HG03378 (cell line): Measurements from ENCODE around the gene AMOT.

Source experiments
- ATAC-seq: cut with Tn5 transposase; IDR thresholded peaks from one replicate; pipeline ENCODE4 v1.9.1; 2021; ENCODE audit warnings: mild to moderate bottlenecking, moderate library complexity; ENCODE audit not compliant: unreplicated experiment

The AMOT gene

GRCh38 chrX:112839856-112840255, 775 bp downstream of the AMOT start:
- ATAC-seq: no peak

GRCh38 chrX:112837531-112837930, 3.1 kb downstream of the AMOT start:
- no peak for ATAC-seq

- no peak for ATAC-seq
These were observed 5.6 kb downstream of the AMOT start for GRCh38 chrX:112835019-112835418.

- no peak for ATAC-seq
These were observed 6.4 kb downstream of the AMOT start for GRCh38 chrX:112834031-112834845.

GRCh38 chrX:112832481-112833095, 8.0 kb downstream of the AMOT start:
- no peak for ATAC-seq

GRCh38 chrX:112830540-112830939, 10.1 kb downstream of the AMOT start:
- no peak for ATAC-seq

GRCh38 chrX:112827292-112827903, 13.2 kb downstream of the AMOT start:
- no peak for ATAC-seq

GRCh38 chrX:112826023-112826422, 14.6 kb downstream of the AMOT start:
- ATAC-seq: no peak

GRCh38 chrX:112822892-112823291, 17.7 kb downstream of the AMOT start:
- no peak for ATAC-seq

GRCh38 chrX:112820364-112821268, 20.0 kb downstream of the AMOT start:
- peak; percentile 48 for ATAC-seq

GRCh38 chrX:112819813-112820212, 20.8 kb downstream of the AMOT start:
- no peak for ATAC-seq

GRCh38 chrX:112819008-112819640, 21.5 kb downstream of the AMOT start:
- no peak for ATAC-seq

- no peak for ATAC-seq
These were observed 22.3 kb downstream of the AMOT start for GRCh38 chrX:112818114-112819007.

- no peak for ATAC-seq
These were observed 23.7 kb downstream of the AMOT start for GRCh38 chrX:112816908-112817307.

GRCh38 chrX:112814496-112814895, 26.1 kb downstream of the AMOT start:
- ATAC-seq: no peak

GRCh38 chrX:112812741-112813140, 27.9 kb downstream of the AMOT start:
- no peak for ATAC-seq

GRCh38 chrX:112808651-112809195, 31.9 kb downstream of the AMOT start:
- ATAC-seq: no peak

- no peak for ATAC-seq
These were observed 32.6 kb downstream of the AMOT start for GRCh38 chrX:112808007-112808406.

GRCh38 chrX:112803060-112803459, 37.6 kb downstream of the AMOT start:
- ATAC-seq: no peak
